Cardiac atrium fibroblast (primary cell): ENCODE data around the gene IFT81. TPM values are rescaled to one million over a fixed set of nuclear protein-coding genes. Genes with fewer than 3 reads are reported as not detected.

Experiments used
- total RNA-seq: library from RNA; depleted of rRNA; stranded (reverse); fragments of >200 nt; gene quantifications from 2 replicates; pipeline ENCODE4 v1.2.3, GENCODE V29; 2015

IFT81 gene
- 3.9 and 6.7 TPM in 2 replicates for total RNA-seq

GRCh38 chr12:110124269-110124995, at the start of gene IFT81:
Gene IFT81 (plus strand): TSS chr12:110124357. CDS start chr12:110127381, 3,024 bp downstream.

Other genes starting within 250 kb of the IFT81 start
- 39.2 and 67.1 TPM in 2 replicates for gene GLTP, start 243.8 kb upstream of the IFT81 start, total RNA-seq
- 5.8 and 8.3 TPM in 2 replicates for gene TCHP, start 224.1 kb upstream of the IFT81 start, total RNA-seq
- 19.4 and 25.3 TPM in 2 replicates for gene GIT2, start 128.0 kb upstream of the IFT81 start, total RNA-seq
- gene ANKRD13A, start 124.9 kb upstream of the IFT81 start, total RNA-seq: 67.2 and 80.8 TPM in 2 replicates
- gene C12orf76, start 75.8 kb upstream of the IFT81 start, total RNA-seq: 7.6 and 12.5 TPM in 2 replicates
- gene ATP2A2, start 156.9 kb downstream of the IFT81 start, total RNA-seq: 93.2 and 107 TPM in 2 replicates